HG02840 (cell line): ENCODE results near the gene ARSD.

ENCODE experiments used
- ATAC-seq: cut with Tn5 transposase; IDR thresholded peaks from one replicate; pipeline ENCODE4 v1.9.1; 2021; ENCODE audit warnings: mild to moderate bottlenecking, moderate library complexity, moderate number of reproducible peaks; ENCODE audit not compliant: unreplicated experiment, low FRiP score

ARSD gene

DNA sequence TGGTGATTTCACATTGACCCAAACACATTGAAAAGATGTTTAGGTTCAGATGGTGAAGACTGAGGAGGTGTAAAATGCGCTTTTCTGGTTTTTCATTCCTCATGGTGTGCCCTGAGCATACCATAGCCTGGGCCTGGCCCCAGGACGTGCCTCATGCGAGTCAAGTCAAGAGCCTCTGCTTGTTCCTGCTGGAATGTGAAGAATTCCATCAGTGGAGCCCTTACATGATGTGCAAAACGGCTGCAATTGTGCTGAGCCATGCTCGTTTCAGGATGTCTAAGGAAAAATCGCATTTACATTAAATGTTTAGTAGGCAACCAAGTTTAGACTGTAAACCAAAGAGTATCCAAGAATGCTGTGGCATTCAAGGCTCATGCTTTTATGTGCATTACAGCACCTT lies 65.5 kb downstream of the ARSD start:
- no peak for ATAC-seq

GRCh38 chrX:2862404-2862803 lies 66.7 kb downstream of the ARSD start:
- no peak for ATAC-seq

- ATAC-seq = no peak
These were observed 69.8 kb downstream of the ARSD start for GRCh38 chrX:2859197-2859797.

DNA sequence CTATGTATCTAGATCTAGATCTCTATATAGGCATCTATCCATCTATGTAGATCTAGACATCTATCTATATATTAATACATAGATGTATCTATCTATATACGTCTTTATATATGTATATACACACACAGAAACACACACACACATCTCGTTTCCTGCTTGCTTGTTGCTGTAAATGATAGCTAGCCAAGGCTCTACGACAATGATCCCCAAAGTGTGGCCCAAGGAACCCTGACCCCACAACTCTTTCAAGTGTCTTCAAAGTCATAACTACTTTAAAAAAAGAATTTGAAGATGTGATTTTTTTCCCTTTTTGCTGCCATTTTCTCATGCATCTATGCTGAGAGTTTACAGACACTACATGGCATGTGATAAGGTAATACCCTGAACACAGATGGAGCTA lies 71.6 kb downstream of the ARSD start:
- no peak for ATAC-seq

DNA sequence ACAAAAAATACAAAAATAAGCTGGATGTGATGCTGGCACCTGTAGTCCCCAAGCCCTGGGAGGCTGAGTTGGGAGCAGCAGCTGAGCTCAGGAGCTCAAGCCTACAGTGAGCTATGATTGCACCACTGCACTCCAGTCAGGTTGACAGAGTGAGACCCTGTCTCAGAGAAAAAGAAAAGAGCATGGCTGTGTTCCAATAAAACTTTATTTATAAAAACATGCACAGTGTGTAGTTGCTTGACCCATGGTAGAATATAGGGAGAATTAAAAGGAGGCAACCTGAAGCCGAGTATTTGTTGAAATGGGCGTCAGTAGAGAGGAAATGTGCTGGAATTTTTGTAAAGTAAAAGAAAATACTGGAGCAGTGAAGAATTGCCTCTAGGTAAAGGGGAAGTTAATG lies 73.4 kb downstream of the ARSD start:
- no peak for ATAC-seq

- ATAC-seq = no peak
These were observed 74.2 kb downstream of the ARSD start for GRCh38 chrX:2854918-2855317.
